AG04450 (cell line): Measurements from ENCODE around the gene NT5DC3. TPM values are rescaled to one million over a fixed set of nuclear protein-coding genes. Genes with fewer than 3 reads are reported as not detected.

ENCODE experiments used
- CTCF ChIA-PET: fragments of 300-600, 350-600 bp; formaldehyde crosslinking; extraction: SDS; loops from one replicate; lab custom pipeline; 2022; ENCODE audit warnings: antibody characterized with exemption, inconsistent platforms; lab: Charles Lee
- POLR2A ChIA-PET: fragments of 350-600 bp; formaldehyde crosslinking; extraction: SDS; loops from one replicate; lab custom pipeline; 2021; ENCODE audit warnings: antibody characterized with exemption, inconsistent platforms; lab: Yijun Ruan, JAX
- DNase-seq: peaks from one replicate; pipeline ENCODE4 v3.0.0-alpha.2; 2011; ENCODE audit warnings: low read depth, low spot score
- H3K27ac ChIP-seq: one replicate; pipeline ENCODE4 v1.5.1; 2012; ENCODE audit warnings: low read depth, low read length, control low read depth
- H3K27me3 ChIP-seq: one replicate; pipeline ENCODE4 v1.6.0; 2012; ENCODE audit warnings: low read length; ENCODE audit not compliant: control insufficient read depth, insufficient read depth
- H3K4me3 ChIP-seq: 2 replicates; pipeline ENCODE4 v1.5.1; 2011; ENCODE audit warnings: mild to moderate bottlenecking, low read depth, low read length, control low read depth
- H3K9me3 ChIP-seq: 2 replicates; pipeline ENCODE4 v1.5.1; 2012; ENCODE audit warnings: low read length; ENCODE audit not compliant: control insufficient read depth, insufficient read depth
- CTCF ChIP-seq: IDR thresholded peaks from 2 replicates; pipeline ENCODE4 v1.5.1; 2011; ENCODE audit warnings: low read depth, low read length, control low read depth, inconsistent platforms
- polyA plus RNA-seq: library from polyadenylated mRNA; depleted of rRNA; stranded (reverse); fragments of >200 nt; gene quantifications from 2 replicates; pipeline ENCODE4 v1.2.3, GENCODE V29; 2011

NT5DC3 gene
- polyA plus RNA-seq, 1 experiment, result 2.8 TPM

- H3K9me3 ChIP-seq, result no peaks in the 10 kb centered on the region
- no peak for DNase-seq
- no peak for TF ChIP-seq CTCF
- no peaks in the 10 kb centered on the region for H3K27me3 ChIP-seq
- no peak overlapping the region for H3K27ac ChIP-seq
- ChIA-PET CTCF (interaction anchor here (9.4 kb wide), 1 partner anchor 100 kb away, joined by 242 read pairs; no protein-coding TSS in a partner anchor), POLR2A (no interaction called here)
- H3K4me3 ChIP-seq, result no peak overlapping the region
These were observed 72.4 kb downstream of the NT5DC3 start for GRCh38 chr12:103768467-103769123.

GRCh38 chr12:103766028-103766427, 75.0 kb downstream of the NT5DC3 start:
- ChIA-PET POLR2A (no interaction called here), CTCF (no interaction called here)
- H3K27me3 ChIP-seq, result no peaks in the 10 kb centered on the region
- DNase-seq, result no peak
- no peak overlapping the region for H3K4me3 ChIP-seq
- no peaks in the 10 kb centered on the region for H3K9me3 ChIP-seq
- TF ChIP-seq CTCF, result no peak
- H3K27ac ChIP-seq, result no peak overlapping the region

- CTCF ChIA-PET, result no interaction called here
- Histone ChIP-seq H3K27ac (no peak overlapping the region), H3K9me3 (no peaks in the 10 kb centered on the region), H3K4me3 (no peak overlapping the region), H3K27me3 (no peaks in the 10 kb centered on the region)
- DNase-seq, result no peak
- POLR2A ChIA-PET, result interaction anchor here (0.6 kb wide), 1 partner anchor 114 kb away, joined by 6 read pairs; no protein-coding TSS in a partner anchor
- no peak for TF ChIP-seq CTCF
These were observed 75.7 kb downstream of the NT5DC3 start for GRCh38 chr12:103765322-103765721.

- no peak for DNase-seq
- H3K4me3 ChIP-seq, result no peak overlapping the region
- ChIA-PET POLR2A (no interaction called here), CTCF (interaction anchor here (1.0 kb wide), 1 partner anchor 9 kb away, joined by 3 read pairs; no protein-coding TSS in a partner anchor)
- TF ChIP-seq CTCF, result no peak
- no peaks in the 10 kb centered on the region for H3K27me3 ChIP-seq
- no peak overlapping the region for H3K27ac ChIP-seq
- H3K9me3 ChIP-seq, result no peaks in the 10 kb centered on the region
These were observed 78.6 kb downstream of the NT5DC3 start for GRCh38 chr12:103762473-103762872.

GRCh38 chr12:103758310-103759089, 82.5 kb downstream of the NT5DC3 start:
- POLR2A ChIA-PET, result no interaction called here

More at GRCh38 chr12:103758310-103759089, 82.5 kb downstream of the NT5DC3 start:
- H3K27me3 ChIP-seq, result no peaks in the 10 kb centered on the region
- DNase-seq, result no peak
- H3K27ac ChIP-seq, result no peak overlapping the region
- no peak for TF ChIP-seq CTCF
- CTCF ChIA-PET, result no interaction called here
- H3K4me3 ChIP-seq, result no peak overlapping the region
- no peaks in the 10 kb centered on the region for H3K9me3 ChIP-seq
